GM12873 (cell line): ENCODE measurements around the gene LRRC19.

Experiments used
- CTCF ChIP-seq: IDR thresholded peaks from 2 replicates; pipeline ENCODE4 v1.5.1; 2012; ENCODE audit warnings: low read depth, mild to moderate bottlenecking, moderate library complexity, low read length, control low read depth; ENCODE audit not compliant: insufficient read depth; ENCODE audit errors: missing control alignments

LRRC19 gene

GRCh38 chr9:27005491-27005890 is at the start of gene LRRC19:
TSS of gene LRRC19 (minus strand) at chr9:27005672. CDS start at chr9:26999694, 5,978 bp downstream.
- no peak for TF ChIP-seq CTCF

- TF ChIP-seq CTCF, result no peak
These were observed 49.4 kb upstream of the LRRC19 start for GRCh38 chr9:27054841-27055240.

GRCh38 chr9:27054125-27054524 is 48.7 kb upstream of the LRRC19 start:
- no peak for TF ChIP-seq CTCF

- TF ChIP-seq CTCF, result no peak
These were observed 48.0 kb upstream of the LRRC19 start for GRCh38 chr9:27053369-27054022.

GRCh38 chr9:27047136-27047535 is 41.7 kb upstream of the LRRC19 start:
- no peak for TF ChIP-seq CTCF

- TF ChIP-seq CTCF, result no peak
These were observed 37.7 kb upstream of the LRRC19 start for GRCh38 chr9:27043176-27043575.

GRCh38 chr9:27042476-27042875 is 37.0 kb upstream of the LRRC19 start:
- no peak for TF ChIP-seq CTCF
